Thymus (tissue), 11 donors: Measurements from ENCODE around the gene HDAC4. TPM values are rescaled to one million over a fixed set of nuclear protein-coding genes. Genes with fewer than 3 reads are reported as not detected.

Experiments used
- DNase-seq, 9 donors: peaks; one replicate each; pipeline ENCODE4 v3.0.0-alpha.2; 2013; ENCODE audit warnings: low spot score in 9 of 9, low read depth in 6 of 9, missing footprints in 1 of 9
- H3K27ac ChIP-seq, 2 donors: one replicate each; pipeline ENCODE4 v1.5.1; 2013; ENCODE audit warnings: control low read depth in 1 of 2, low read depth in 1 of 2, low read length in 1 of 2, mild to moderate bottlenecking in 1 of 2, moderate library complexity in 1 of 2
- H3K27me3 ChIP-seq, 2 donors: one replicate each; pipeline ENCODE4 v1.5.1; 2013; ENCODE audit warnings: low read length in 1 of 2; ENCODE audit not compliant: control insufficient read depth in 2 of 2, insufficient read depth in 1 of 2
- H3K36me3 ChIP-seq, 2 donors: one replicate each; pipeline ENCODE4 v1.5.1; 2013; ENCODE audit warnings: low read length in 1 of 2, mild to moderate bottlenecking in 1 of 2, moderate library complexity in 1 of 2; ENCODE audit not compliant: control insufficient read depth in 2 of 2, insufficient read depth in 2 of 2
- H3K4me1 ChIP-seq, 2 donors: one replicate each; pipeline ENCODE4 v1.5.1; 2013; ENCODE audit warnings: low read length in 2 of 2; ENCODE audit not compliant: control insufficient read depth in 2 of 2, insufficient read depth in 2 of 2
- H3K4me3 ChIP-seq, 2 donors: one replicate each; pipeline ENCODE4 v1.5.1; 2013; ENCODE audit warnings: low read length in 2 of 2, control low read depth in 1 of 2, mild to moderate bottlenecking in 1 of 2
- H3K9me3 ChIP-seq, 2 donors: one replicate each; pipeline ENCODE4 v1.5.1; 2013; ENCODE audit warnings: low read length in 1 of 2, mild to moderate bottlenecking in 1 of 2; ENCODE audit not compliant: control insufficient read depth in 2 of 2, insufficient read depth in 1 of 2
- WGBS: extraction: QIAGEN DNeasy Blood & Tissue Kit; methylation state at CpG from one replicate; pipeline ENCODE4 v1.1.7; 2013; 5-methylcytosine and 5-hydroxymethylcytosine counted together
- polyA plus RNA-seq: library from polyadenylated mRNA; stranded (reverse); fragments of 200-250 nt; gene quantifications from one replicate; pipeline ENCODE4 v1.2.3, GENCODE V29; 2013
- total RNA-seq: library from RNA; stranded (reverse); fragments of 120-200 nt; gene quantifications from one replicate; pipeline ENCODE4 v1.2.4, GENCODE V29; 2013
- donor health status: healthy.

The HDAC4 gene
- total and polyA plus RNA-seq, 2 donors = 7.8 to 17.9 TPM

GRCh38 chr2:239234191-239235175 lies 166.3 kb downstream of the HDAC4 start:
- DNase-seq = no peak
- peaks cover 0 to 2% of the 10 kb centered on the region in 2 donors for H3K9me3 ChIP-seq
- WGBS = 78% methylated on average over 22 of the region's 22 CpGs
- peaks cover 51 to 91% of the 10 kb centered on the region in 2 donors for H3K4me1 ChIP-seq
- no peaks in the 10 kb centered on the region for H3K27me3 ChIP-seq
- H3K27ac ChIP-seq = peak overlapping the region; percentile 46 to 50
- no peaks in the 10 kb centered on the region for H3K36me3 ChIP-seq
- H3K4me3 ChIP-seq = no peak overlapping the region

- Histone ChIP-seq H3K4me1 (peaks cover 51 to 91% of the 10 kb centered on the region in 2 donors), H3K27me3 (no peaks in the 10 kb centered on the region), H3K36me3 (no peaks in the 10 kb centered on the region), H3K9me3 (peaks cover 0 to 2% of the 10 kb centered on the region in 2 donors), H3K27ac (no peak overlapping the region), H3K4me3 (no peak overlapping the region)
- 97% methylated on average over 6 of the region's 6 CpGs for WGBS
- no peak for DNase-seq
Measured at GRCh38 chr2:239233576-239233975, 167.2 kb downstream of the HDAC4 start.

GRCh38 chr2:239232195-239232578 lies 168.6 kb downstream of the HDAC4 start:
- peak overlapping the region; percentile 78 to 86 for H3K27ac ChIP-seq
- WGBS = 81% methylated on average over 6 of the region's 6 CpGs
- peaks cover 49 to 91% of the 10 kb centered on the region in 2 donors for H3K4me1 ChIP-seq

GRCh38 chr2:239231231-239232194 lies 169.3 kb downstream of the HDAC4 start:
- Histone ChIP-seq H3K27ac (peak overlapping the region; percentile 86), H3K9me3 (peaks cover 0 to 2% of the 10 kb centered on the region in 2 donors), H3K4me3 (no peak overlapping the region), H3K27me3 (no peaks in the 10 kb centered on the region), H3K36me3 (peaks cover 0 to 9% of the 10 kb centered on the region in 2 donors), H3K4me1 (peaks cover 42 to 91% of the 10 kb centered on the region in 2 donors)
- WGBS = 9% methylated on average over 39 of the region's 46 CpGs
- peak in 3 of 9 donors; percentile 41 to 78 (median 56) for DNase-seq

More at GRCh38 chr2:239232195-239232578, 168.6 kb downstream of the HDAC4 start:
- no peak overlapping the region for H3K4me3 ChIP-seq
- DNase-seq = no peak
- H3K36me3 ChIP-seq = peaks cover 0 to 9% of the 10 kb centered on the region in 2 donors
- H3K9me3 ChIP-seq = peaks cover 0 to 2% of the 10 kb centered on the region in 2 donors
- H3K27me3 ChIP-seq = no peaks in the 10 kb centered on the region

GRCh38 chr2:239230318-239231052 lies 170.3 kb downstream of the HDAC4 start:
- Histone ChIP-seq H3K4me1 (peaks cover 41 to 91% of the 10 kb centered on the region in 2 donors), H3K9me3 (peaks cover 0 to 2% of the 10 kb centered on the region in 2 donors), H3K27me3 (no peaks in the 10 kb centered on the region), H3K36me3 (peaks cover 0 to 9% of the 10 kb centered on the region in 2 donors), H3K4me3 (no peak overlapping the region), H3K27ac (peak overlapping the region; percentile 77 to 86)
- 36% methylated on average over 26 of the region's 26 CpGs for WGBS
- peak in 1 of 9 donors; percentile 70 for DNase-seq

GRCh38 chr2:239229545-239230279 lies 171.1 kb downstream of the HDAC4 start:
- 95% methylated on average over 11 of the region's 11 CpGs for WGBS
- peaks cover 38 to 88% of the 10 kb centered on the region in 2 donors for H3K4me1 ChIP-seq
- DNase-seq = no peak

GRCh38 chr2:239227661-239228371 lies 173.0 kb downstream of the HDAC4 start:
- H3K4me3 ChIP-seq = no peak overlapping the region
- no peaks in the 10 kb centered on the region for H3K27me3 ChIP-seq
- WGBS = 87% methylated on average over 14 of the region's 14 CpGs
- DNase-seq = no peak
- no peak overlapping the region for H3K27ac ChIP-seq
- peaks cover 0 to 9% of the 10 kb centered on the region in 2 donors for H3K36me3 ChIP-seq
- peaks cover 37 to 96% of the 10 kb centered on the region in 2 donors for H3K4me1 ChIP-seq
- H3K9me3 ChIP-seq = peaks cover 0 to 2% of the 10 kb centered on the region in 2 donors

More at GRCh38 chr2:239229545-239230279, 171.1 kb downstream of the HDAC4 start:
- Histone ChIP-seq H3K4me3 (no peak overlapping the region), H3K27me3 (no peaks in the 10 kb centered on the region), H3K27ac (peak overlapping the region in 1 of 2 donors; percentile 48), H3K9me3 (peaks cover 0 to 2% of the 10 kb centered on the region in 2 donors), H3K36me3 (peaks cover 0 to 9% of the 10 kb centered on the region in 2 donors)
